Type B pancreatic cell (in vitro differentiated cells): ENCODE results near the gene CCNL2. TPM values are rescaled to one million over a fixed set of nuclear protein-coding genes. Genes with fewer than 3 reads are reported as not detected.
A peak's percentile ranks its signal among the peaks of the same experiment; 100 is the strongest.

Experiments used
- DNase-seq: peaks from one replicate; pipeline ENCODE4 v3.0.0; 2021; ENCODE audit warnings: mixed read lengths; ENCODE audit not compliant: unreplicated experiment; ENCODE audit errors: extremely low spot score
- H3K27ac Mint-ChIP-seq: 2 replicates; pipeline ENCODE4 v1.8.0; 2021; ENCODE audit warnings: mild to moderate bottlenecking, mixed read lengths
- H3K27me3 Mint-ChIP-seq: 2 replicates; pipeline ENCODE4 v1.8.0; 2021; ENCODE audit warnings: mixed read lengths
- H3K36me3 Mint-ChIP-seq: 2 replicates; pipeline ENCODE4 v1.8.0; 2021; ENCODE audit warnings: mixed read lengths
- H3K4me1 Mint-ChIP-seq: one replicate; pipeline ENCODE4 v1.8.0; 2021; ENCODE audit warnings: mixed read lengths; ENCODE audit not compliant: unreplicated experiment
- H3K4me3 Mint-ChIP-seq: 2 replicates; pipeline ENCODE4 v1.8.0; 2021; ENCODE audit warnings: mild to moderate bottlenecking, mixed read lengths
- H3K9me3 Mint-ChIP-seq: 2 replicates; pipeline ENCODE4 v1.8.0; 2021; ENCODE audit warnings: mixed read lengths
- total RNA-seq: library from RNA; stranded (reverse); gene quantifications from 2 replicates; pipeline ENCODE4 v1.2.1, GENCODE V29; 2021; ENCODE audit warnings: low replicate concordance
- TF ChIP-seq, protein P1 (sequence below): fragments of 200-600 bp; sonication (generic); conservative IDR thresholded peaks from 2 replicates; pipeline ENCODE4 v1.5.0; 2021; ENCODE audit warnings: antibody characterized with exemption, mild to moderate bottlenecking

The CCNL2 gene
- total RNA-seq, 1 donor from 2014 or later = 298 TPM

DNA sequence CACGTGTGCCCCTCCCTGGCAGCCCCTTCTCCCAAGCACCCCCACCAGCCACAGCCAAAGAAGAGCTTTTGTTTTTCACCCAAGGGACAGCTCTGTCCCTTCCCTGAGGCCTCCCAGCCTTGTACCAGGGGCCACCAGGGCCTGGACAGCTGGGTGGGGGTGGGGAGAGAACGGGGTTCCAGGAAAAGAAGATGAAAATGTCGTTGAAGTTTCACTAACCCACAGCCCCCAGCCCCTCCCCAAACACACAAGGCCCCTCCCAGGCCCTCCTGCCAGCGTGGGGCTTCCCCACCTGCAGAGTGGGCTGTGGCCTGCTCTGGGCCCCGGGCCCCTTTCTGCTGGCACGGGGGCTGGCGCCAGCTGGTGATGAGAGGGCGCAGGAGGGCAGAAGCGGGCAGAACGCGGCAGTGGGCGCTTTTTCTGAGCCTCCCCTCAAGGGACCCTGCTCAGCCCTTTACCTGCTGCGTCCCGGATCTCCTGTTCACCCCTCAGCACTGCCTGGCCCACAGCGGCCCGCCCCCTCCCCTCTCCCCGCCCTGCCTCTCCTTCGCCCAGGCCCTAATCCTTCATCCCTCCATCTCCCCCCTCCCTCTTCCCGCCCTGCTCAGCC is 27.5 kb upstream of the CCNL2 start:
- Mint-ChIP-seq H3K27ac (no peak overlapping the region), H3K36me3 (no peaks in the 10 kb centered on the region), H3K4me3 (peak overlapping the region; percentile 54), H3K9me3 (no peaks in the 10 kb centered on the region), H3K27me3 (no peaks in the 10 kb centered on the region), H3K4me1 (peaks cover 17% of the 10 kb centered on the region)
- TF ChIP-seq, protein P1, sequence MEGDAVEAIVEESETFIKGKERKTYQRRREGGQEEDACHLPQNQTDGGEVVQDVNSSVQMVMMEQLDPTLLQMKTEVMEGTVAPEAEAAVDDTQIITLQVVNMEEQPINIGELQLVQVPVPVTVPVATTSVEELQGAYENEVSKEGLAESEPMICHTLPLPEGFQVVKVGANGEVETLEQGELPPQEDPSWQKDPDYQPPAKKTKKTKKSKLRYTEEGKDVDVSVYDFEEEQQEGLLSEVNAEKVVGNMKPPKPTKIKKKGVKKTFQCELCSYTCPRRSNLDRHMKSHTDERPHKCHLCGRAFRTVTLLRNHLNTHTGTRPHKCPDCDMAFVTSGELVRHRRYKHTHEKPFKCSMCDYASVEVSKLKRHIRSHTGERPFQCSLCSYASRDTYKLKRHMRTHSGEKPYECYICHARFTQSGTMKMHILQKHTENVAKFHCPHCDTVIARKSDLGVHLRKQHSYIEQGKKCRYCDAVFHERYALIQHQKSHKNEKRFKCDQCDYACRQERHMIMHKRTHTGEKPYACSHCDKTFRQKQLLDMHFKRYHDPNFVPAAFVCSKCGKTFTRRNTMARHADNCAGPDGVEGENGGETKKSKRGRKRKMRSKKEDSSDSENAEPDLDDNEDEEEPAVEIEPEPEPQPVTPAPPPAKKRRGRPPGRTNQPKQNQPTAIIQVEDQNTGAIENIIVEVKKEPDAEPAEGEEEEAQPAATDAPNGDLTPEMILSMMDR = no peak
- no peak for DNase-seq

DNA sequence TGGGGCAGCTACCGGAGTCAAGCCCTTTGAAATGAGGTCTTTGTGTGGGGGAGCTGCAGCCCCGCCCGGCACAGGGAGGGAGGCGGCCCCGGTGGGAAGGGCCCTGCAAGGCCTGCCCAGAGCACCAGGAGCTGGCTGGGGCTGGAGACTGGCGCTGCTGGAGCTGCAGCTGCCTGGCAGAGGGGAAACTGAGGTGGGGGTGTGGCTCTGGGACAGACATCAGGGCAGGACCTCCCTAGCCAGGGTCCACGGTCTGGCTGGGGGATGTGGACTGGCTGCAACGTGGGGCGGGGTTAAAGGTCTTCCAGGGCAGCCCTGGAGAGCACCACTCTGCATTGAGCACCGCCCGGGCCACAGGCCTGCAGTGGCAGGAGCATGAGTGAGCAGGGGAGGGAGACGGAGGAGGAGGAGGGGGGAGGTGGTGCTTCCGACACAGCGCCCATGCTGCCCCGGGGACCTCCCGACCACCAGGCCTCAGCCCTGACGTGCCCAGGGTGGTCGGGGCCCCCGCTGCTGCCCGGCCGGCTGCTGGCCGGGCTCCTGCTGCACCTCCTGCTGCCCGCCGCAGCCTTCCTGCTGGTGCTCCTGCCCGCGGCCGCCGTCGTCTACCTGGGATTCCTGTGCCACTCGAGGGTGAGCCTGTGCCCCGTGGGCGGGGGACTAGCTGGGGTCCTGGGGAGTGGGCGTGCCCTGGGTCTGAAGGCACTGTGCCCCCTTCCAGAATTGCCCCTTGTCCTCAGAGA is 26.8 kb upstream of the CCNL2 start:
- no peaks in the 10 kb centered on the region for H3K27me3 Mint-ChIP-seq
- H3K27ac Mint-ChIP-seq = no peak overlapping the region
- peaks cover 17% of the 10 kb centered on the region for H3K4me1 Mint-ChIP-seq
- DNase-seq = no peak
- no peaks in the 10 kb centered on the region for H3K9me3 Mint-ChIP-seq
- H3K36me3 Mint-ChIP-seq = no peaks in the 10 kb centered on the region
- TF ChIP-seq, protein P1 = no peak
- H3K4me3 Mint-ChIP-seq = peak overlapping the region; percentile 54

DNA sequence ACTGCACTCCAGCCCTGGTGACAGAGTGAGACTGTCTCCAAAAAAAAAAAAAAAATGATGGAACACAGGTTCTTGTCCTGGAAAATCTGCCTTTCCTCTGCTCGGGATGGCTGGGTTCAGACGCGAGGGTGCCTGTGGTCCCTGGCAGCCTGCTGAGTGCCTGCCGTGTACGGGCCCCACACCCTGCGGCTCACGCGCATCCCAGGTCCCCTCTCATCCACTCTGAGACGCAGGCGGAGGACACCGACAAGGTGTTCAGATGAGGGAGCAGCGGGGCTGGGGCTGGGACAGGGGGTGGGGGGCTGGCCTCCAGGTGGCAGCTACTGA is 26.3 kb upstream of the CCNL2 start:
- TF ChIP-seq, protein P1 = no peak
- Mint-ChIP-seq H3K27ac (no peak overlapping the region), H3K4me1 (peaks cover 17% of the 10 kb centered on the region), H3K9me3 (no peaks in the 10 kb centered on the region), H3K27me3 (no peaks in the 10 kb centered on the region), H3K36me3 (no peaks in the 10 kb centered on the region), H3K4me3 (no peak overlapping the region)
- no peak for DNase-seq

DNA sequence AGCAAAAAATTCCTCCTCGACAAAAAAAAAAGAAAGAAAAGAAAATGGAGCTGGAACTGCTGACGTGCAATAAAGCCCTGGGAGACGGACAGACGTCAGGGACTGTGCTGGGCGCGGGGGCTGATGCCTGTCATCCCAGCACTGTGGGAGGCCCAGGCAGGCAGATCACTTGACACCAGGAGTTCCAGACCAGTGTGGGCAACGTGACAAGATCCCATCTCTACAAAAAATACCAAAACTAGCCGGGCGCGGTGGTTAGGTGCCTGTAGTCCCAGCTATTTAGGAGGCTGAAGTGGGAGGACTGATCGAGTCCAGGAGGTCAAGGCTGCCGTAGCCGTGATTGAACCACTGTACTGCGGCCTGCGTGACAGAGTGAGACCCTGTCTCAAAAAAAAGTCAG is 25.6 kb upstream of the CCNL2 start:
- peaks cover 12% of the 10 kb centered on the region for H3K4me1 Mint-ChIP-seq
- DNase-seq = no peak
- no peaks in the 10 kb centered on the region for H3K9me3 Mint-ChIP-seq
- TF ChIP-seq, protein P1 = no peak
- no peaks in the 10 kb centered on the region for H3K27me3 Mint-ChIP-seq
- peak overlapping the region; percentile 41 for H3K27ac Mint-ChIP-seq
- no peaks in the 10 kb centered on the region for H3K36me3 Mint-ChIP-seq
- H3K4me3 Mint-ChIP-seq = peak overlapping the region; percentile 17

DNA sequence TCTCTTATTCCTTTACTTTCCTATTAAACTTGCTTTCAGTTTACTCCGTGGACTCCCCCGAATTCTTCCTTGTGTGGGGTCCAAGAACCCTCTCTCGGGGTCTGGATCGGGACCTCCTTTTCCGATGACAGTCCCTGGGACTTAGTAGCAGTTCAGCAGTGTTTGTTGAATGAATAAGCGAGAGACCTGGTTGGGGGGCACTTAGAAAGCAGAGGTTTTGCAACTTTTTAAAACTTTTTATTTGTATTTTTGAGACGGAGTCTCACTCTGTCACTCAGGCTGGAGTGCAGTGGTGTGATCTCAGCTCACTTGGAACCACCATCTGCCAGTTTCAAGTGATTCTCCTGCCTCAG is 24.1 kb upstream of the CCNL2 start:
- Mint-ChIP-seq H3K4me3 (peak overlapping the region; percentile 65), H3K9me3 (no peaks in the 10 kb centered on the region), H3K27me3 (no peaks in the 10 kb centered on the region), H3K4me1 (peaks cover 15% of the 10 kb centered on the region), H3K27ac (peak overlapping the region; percentile 72), H3K36me3 (no peaks in the 10 kb centered on the region)
- DNase-seq = no peak
- TF ChIP-seq, protein P1 = no peak
